Muscle layer of colon (tissue), 2 donors: ENCODE results near the gene PQBP1.

Source experiments
- H3K27ac ChIP-seq: one replicate; pipeline ENCODE4 v1.7.0; 2013; ENCODE audit warnings: low read depth, mild to moderate bottlenecking, low read length, moderate library complexity
- H3K27me3 ChIP-seq, 2 donors: one replicate each; pipeline ENCODE4 v1.7.0; 2013; ENCODE audit warnings: low read length in 2 of 2, mild to moderate bottlenecking in 2 of 2; ENCODE audit not compliant: insufficient read depth in 2 of 2, control insufficient read depth in 1 of 2
- H3K36me3 ChIP-seq: one replicate; pipeline ENCODE4 v1.7.0; 2013; ENCODE audit warnings: mild to moderate bottlenecking, low read length; ENCODE audit not compliant: insufficient read depth
- H3K4me1 ChIP-seq: one replicate; pipeline ENCODE4 v1.7.0; 2013; ENCODE audit warnings: mild to moderate bottlenecking, low read length; ENCODE audit not compliant: insufficient read depth
- H3K4me3 ChIP-seq, 2 donors: one replicate each; pipeline ENCODE4 v1.7.0; 2013; ENCODE audit warnings: low read length in 2 of 2, low read depth in 1 of 2, mild to moderate bottlenecking in 1 of 2, moderate library complexity in 1 of 2
- H3K9ac ChIP-seq: one replicate; pipeline ENCODE4 v1.7.0; 2013; ENCODE audit warnings: low read length
- H3K9me3 ChIP-seq: one replicate; pipeline ENCODE4 v1.7.0; 2013; ENCODE audit warnings: mild to moderate bottlenecking, low read length
- donor health status: abdominal sarcoma.
- donor health status: Adenocarcinoma of cecum.

PQBP1 gene

GRCh38 chrX:48927736-48928382 is 30.1 kb downstream of the PQBP1 start:
- no peaks in the 10 kb centered on the region for H3K9me3 ChIP-seq
- no peak overlapping the region for H3K4me3 ChIP-seq
- no peaks in the 10 kb centered on the region for H3K4me1 ChIP-seq
- peaks cover 23% of the 10 kb centered on the region for H3K36me3 ChIP-seq
- no peak overlapping the region for H3K9ac ChIP-seq
- H3K27me3 ChIP-seq: no peaks in the 10 kb centered on the region
- H3K27ac ChIP-seq: no peak overlapping the region

GRCh38 chrX:48933757-48934156 is 36.0 kb downstream of the PQBP1 start:
- H3K4me3 ChIP-seq: no peak overlapping the region
- no peak overlapping the region for H3K27ac ChIP-seq
- no peak overlapping the region for H3K9ac ChIP-seq
- peaks cover 4% of the 10 kb centered on the region for H3K36me3 ChIP-seq
- H3K9me3 ChIP-seq: no peaks in the 10 kb centered on the region
- peaks cover 6% of the 10 kb centered on the region for H3K4me1 ChIP-seq
- no peaks in the 10 kb centered on the region for H3K27me3 ChIP-seq

GRCh38 chrX:48934581-48935300 is 37.0 kb downstream of the PQBP1 start:
- peaks cover 12% of the 10 kb centered on the region for H3K4me1 ChIP-seq
- H3K27me3 ChIP-seq: no peaks in the 10 kb centered on the region
- no peaks in the 10 kb centered on the region for H3K9me3 ChIP-seq
- no peak overlapping the region for H3K27ac ChIP-seq
- H3K36me3 ChIP-seq: peaks cover 11% of the 10 kb centered on the region
- no peak overlapping the region for H3K4me3 ChIP-seq
- H3K9ac ChIP-seq: no peak overlapping the region

GRCh38 chrX:48935301-48935670 is 37.6 kb downstream of the PQBP1 start:
- H3K27ac ChIP-seq: no peak overlapping the region
- H3K36me3 ChIP-seq: peaks cover 11% of the 10 kb centered on the region
- peaks cover 12% of the 10 kb centered on the region for H3K4me1 ChIP-seq

GRCh38 chrX:48936429-48937053 is 38.8 kb downstream of the PQBP1 start:
- peaks cover 11% of the 10 kb centered on the region for H3K36me3 ChIP-seq
- H3K27ac ChIP-seq: no peak overlapping the region
- no peak overlapping the region for H3K9ac ChIP-seq
- H3K4me3 ChIP-seq: no peak overlapping the region
- H3K9me3 ChIP-seq: no peaks in the 10 kb centered on the region
- H3K27me3 ChIP-seq: no peaks in the 10 kb centered on the region
- H3K4me1 ChIP-seq: peaks cover 12% of the 10 kb centered on the region

More at GRCh38 chrX:48935301-48935670, 37.6 kb downstream of the PQBP1 start:
- H3K27me3 ChIP-seq: no peaks in the 10 kb centered on the region
- H3K9ac ChIP-seq: no peak overlapping the region
- no peak overlapping the region for H3K4me3 ChIP-seq
- H3K9me3 ChIP-seq: no peaks in the 10 kb centered on the region

GRCh38 chrX:48937054-48937907 is 39.6 kb downstream of the PQBP1 start:
- Histone ChIP-seq H3K4me3 (no peak overlapping the region), H3K36me3 (peaks cover 11% of the 10 kb centered on the region), H3K27me3 (no peaks in the 10 kb centered on the region), H3K9ac (no peak overlapping the region), H3K9me3 (no peaks in the 10 kb centered on the region), H3K27ac (no peak overlapping the region), H3K4me1 (peaks cover 12% of the 10 kb centered on the region)

GRCh38 chrX:48938721-48939425 is 41.1 kb downstream of the PQBP1 start:
- H3K27ac ChIP-seq: no peak overlapping the region
- no peak overlapping the region for H3K9ac ChIP-seq
- H3K4me3 ChIP-seq: no peak overlapping the region
- H3K4me1 ChIP-seq: peaks cover 12% of the 10 kb centered on the region
- peaks cover 16% of the 10 kb centered on the region for H3K36me3 ChIP-seq
- H3K9me3 ChIP-seq: no peaks in the 10 kb centered on the region
- H3K27me3 ChIP-seq: no peaks in the 10 kb centered on the region

- Histone ChIP-seq H3K36me3 (peaks cover 16% of the 10 kb centered on the region), H3K9ac (no peak overlapping the region), H3K27ac (no peak overlapping the region), H3K27me3 (no peaks in the 10 kb centered on the region), H3K9me3 (no peaks in the 10 kb centered on the region), H3K4me3 (no peak overlapping the region), H3K4me1 (peaks cover 12% of the 10 kb centered on the region)
Observed at GRCh38 chrX:48939524-48940228, 41.9 kb downstream of the PQBP1 start.

- Histone ChIP-seq H3K27me3 (no peaks in the 10 kb centered on the region), H3K4me3 (no peak overlapping the region), H3K27ac (no peak overlapping the region), H3K4me1 (peaks cover 12% of the 10 kb centered on the region), H3K36me3 (peaks cover 12% of the 10 kb centered on the region), H3K9me3 (no peaks in the 10 kb centered on the region), H3K9ac (no peak overlapping the region)
Observed at GRCh38 chrX:48940404-48940955, 42.8 kb downstream of the PQBP1 start.

GRCh38 chrX:48942895-48943294 is 45.2 kb downstream of the PQBP1 start:
- Histone ChIP-seq H3K4me1 (peaks cover 10% of the 10 kb centered on the region), H3K27me3 (no peaks in the 10 kb centered on the region), H3K9me3 (no peaks in the 10 kb centered on the region), H3K9ac (no peak overlapping the region), H3K27ac (no peak overlapping the region), H3K4me3 (no peak overlapping the region), H3K36me3 (peaks cover 12% of the 10 kb centered on the region)
